Bronchial epithelial cell (primary cell): ENCODE results near the gene CDHR4. TPM values are rescaled to one million over a fixed set of nuclear protein-coding genes. Genes with fewer than 3 reads are reported as not detected.

Experiments
- DNase-seq: peaks from one replicate; pipeline ENCODE4 v3.0.0-alpha.2; 2010; ENCODE audit warnings: low read depth
- FAIRE-seq: peaks from 2 replicates; lab custom pipeline; 2011; peaks lifted over from hg19 to GRCh38; lab: Jason Lieb, UNC
- H3K27me3 ChIP-seq: 2 replicates; pipeline ENCODE4 v1.5.1; 2011; ENCODE audit warnings: low read length; ENCODE audit not compliant: control insufficient read depth, insufficient read depth
- H3K36me3 ChIP-seq: 2 replicates; pipeline ENCODE4 v1.5.1; 2011; ENCODE audit warnings: low read length; ENCODE audit not compliant: control insufficient read depth, insufficient read depth
- H3K4me3 ChIP-seq: 2 replicates; pipeline ENCODE4 v1.5.1; 2011; ENCODE audit warnings: mild to moderate bottlenecking, low read depth, low read length, control low read depth
- CTCF ChIP-seq: IDR thresholded peaks from 2 replicates; pipeline ENCODE4 v1.5.1; 2011; ENCODE audit warnings: mild to moderate bottlenecking, moderate library complexity, low read length, control low read depth, inconsistent platforms; ENCODE audit not compliant: insufficient read depth, severe bottlenecking
- total RNA-seq: library from RNA; depleted of rRNA; stranded (reverse); fragments of >200 nt; gene quantifications from 2 replicates; pipeline ENCODE4 v1.2.1, GENCODE V29; 2014

Gene CDHR4
- total RNA-seq, 1 donor from 2014 or later: not detected

- TF ChIP-seq CTCF: no peak
- H3K36me3 ChIP-seq: no peaks in the 10 kb centered on the region
- DNase-seq (no peak), FAIRE-seq (no peak)
- no peaks in the 10 kb centered on the region for H3K27me3 ChIP-seq
- no peak overlapping the region for H3K4me3 ChIP-seq
Measured at GRCh38 chr3:49791571-49791970, 8.1 kb downstream of the CDHR4 start.

GRCh38 chr3:49790626-49791411, 8.9 kb downstream of the CDHR4 start:
- Histone ChIP-seq H3K27me3 (no peaks in the 10 kb centered on the region), H3K36me3 (no peaks in the 10 kb centered on the region), H3K4me3 (no peak overlapping the region)
- TF ChIP-seq CTCF: no peak
- FAIRE-seq (no peak), DNase-seq (peak; percentile 21)

- H3K36me3 ChIP-seq: peaks cover 2% of the 10 kb centered on the region
- H3K4me3 ChIP-seq: no peak overlapping the region
- no peak for DNase-seq
- no peak for TF ChIP-seq CTCF
- H3K27me3 ChIP-seq: no peaks in the 10 kb centered on the region
- no peak for FAIRE-seq
Measured at GRCh38 chr3:49788056-49788455, 11.6 kb downstream of the CDHR4 start.

- no peak for DNase-seq
- TF ChIP-seq CTCF: no peak
- no peak for FAIRE-seq
- no peak overlapping the region for H3K4me3 ChIP-seq
- peaks cover 2% of the 10 kb centered on the region for H3K36me3 ChIP-seq
- H3K27me3 ChIP-seq: no peaks in the 10 kb centered on the region
Measured at GRCh38 chr3:49787536-49787935, 12.1 kb downstream of the CDHR4 start.

GRCh38 chr3:49787182-49787464, 12.6 kb downstream of the CDHR4 start:
- FAIRE-seq: peak; percentile 62
- H3K4me3 ChIP-seq: no peak overlapping the region

More at GRCh38 chr3:49787182-49787464, 12.6 kb downstream of the CDHR4 start:
- H3K27me3 ChIP-seq: no peaks in the 10 kb centered on the region
- no peak for TF ChIP-seq CTCF
- DNase-seq: peak; percentile 65
- peaks cover 2% of the 10 kb centered on the region for H3K36me3 ChIP-seq
